ENCODE measurements around the gene PRND. TPM values are rescaled to one million over a fixed set of nuclear protein-coding genes. Genes with fewer than 3 reads are reported as not detected.

PRND gene
- total RNA-seq, 4 donors from 2014 or later: not detected

- Histone ChIP-seq H3K4me1 (peaks cover 11% of the 10 kb centered on the region), H3K27me3 (no peaks in the 10 kb centered on the region), H3K36me3 (no peaks in the 10 kb centered on the region), H3K9me3 (no peaks in the 10 kb centered on the region), H3K27ac (no peak overlapping the region), H3K4me3 (no peak overlapping the region)
- DNase-seq (ENCODE audit: low spot score in 2 of 2): no peak
- TF ChIP-seq CTCF (IDR thresholded peaks at IDR 0.05): no peak
- no peak for TF ChIP-seq POLR2AphosphoS5 (IDR thresholded peaks at IDR 0.05)
- no peak for TF ChIP-seq POLR2A (IDR thresholded peaks at IDR 0.05)
- no peak for TF ChIP-seq EP300 (IDR thresholded peaks at IDR 0.05)
- 74% methylated on average over 10 of the region's 10 CpGs for WGBS
Measured at GRCh38 chr20:4763261-4763660, 41.6 kb downstream of the PRND start.

- H3K27ac ChIP-seq: no peak overlapping the region
- 47% methylated on average over 3 of the region's 3 CpGs for WGBS
- no peak for TF ChIP-seq EP300 (IDR thresholded peaks at IDR 0.05)
- no peak for TF ChIP-seq POLR2A (IDR thresholded peaks at IDR 0.05)
- TF ChIP-seq CTCF (IDR thresholded peaks at IDR 0.05): no peak
- no peak for TF ChIP-seq POLR2AphosphoS5 (IDR thresholded peaks at IDR 0.05)
- no peaks in the 10 kb centered on the region for H3K9me3 ChIP-seq
- no peaks in the 10 kb centered on the region for H3K36me3 ChIP-seq
- H3K4me1 ChIP-seq: peaks cover 11% of the 10 kb centered on the region
- DNase-seq (ENCODE audit: low spot score in 2 of 2): no peak
- no peak overlapping the region for H3K4me3 ChIP-seq
- H3K27me3 ChIP-seq: no peaks in the 10 kb centered on the region
Measured at GRCh38 chr20:4763723-4764510, 42.2 kb downstream of the PRND start.

- H3K36me3 ChIP-seq: no peaks in the 10 kb centered on the region
- 44% methylated on average over 1 of the region's 1 CpG for WGBS
- H3K27ac ChIP-seq: no peak overlapping the region
- TF ChIP-seq EP300 (IDR thresholded peaks at IDR 0.05) (no peak), POLR2A (IDR thresholded peaks at IDR 0.05) (no peak), POLR2AphosphoS5 (IDR thresholded peaks at IDR 0.05) (no peak), CTCF (IDR thresholded peaks at IDR 0.05) (no peak)
- H3K27me3 ChIP-seq: no peaks in the 10 kb centered on the region
- DNase-seq (ENCODE audit: low spot score in 2 of 2): no peak
- no peak overlapping the region for H3K4me3 ChIP-seq
- H3K9me3 ChIP-seq: no peaks in the 10 kb centered on the region
- peaks cover 11% of the 10 kb centered on the region for H3K4me1 ChIP-seq
Measured at GRCh38 chr20:4764805-4765204, 43.1 kb downstream of the PRND start.

GRCh38 chr20:4765681-4766080 is 44.0 kb downstream of the PRND start:
- no peak for DNase-seq (ENCODE audit: low spot score in 2 of 2)
- no peak overlapping the region for H3K4me3 ChIP-seq
- TF ChIP-seq CTCF (IDR thresholded peaks at IDR 0.05) (no peak), POLR2AphosphoS5 (IDR thresholded peaks at IDR 0.05) (no peak), EP300 (IDR thresholded peaks at IDR 0.05) (no peak), POLR2A (IDR thresholded peaks at IDR 0.05) (no peak)
- no peaks in the 10 kb centered on the region for H3K9me3 ChIP-seq
- H3K4me1 ChIP-seq: peaks cover 10% of the 10 kb centered on the region
- no peaks in the 10 kb centered on the region for H3K36me3 ChIP-seq
- no peak overlapping the region for H3K27ac ChIP-seq
- H3K27me3 ChIP-seq: no peaks in the 10 kb centered on the region
- WGBS: 100% methylated on average over 3 of the region's 3 CpGs

- peaks cover under 1% of the 10 kb centered on the region for H3K9me3 ChIP-seq
- H3K36me3 ChIP-seq: no peaks in the 10 kb centered on the region
- peaks cover 2% of the 10 kb centered on the region for H3K4me1 ChIP-seq
- H3K27ac ChIP-seq: no peak overlapping the region
- no peak for TF ChIP-seq CTCF (IDR thresholded peaks at IDR 0.05)
- TF ChIP-seq EP300 (IDR thresholded peaks at IDR 0.05): no peak
- no peak overlapping the region for H3K4me3 ChIP-seq
- H3K27me3 ChIP-seq: no peaks in the 10 kb centered on the region
- DNase-seq (ENCODE audit: low spot score in 2 of 2): no peak
- WGBS: 79% methylated on average over 2 of the region's 2 CpGs
Measured at GRCh38 chr20:4766631-4767030, 44.9 kb downstream of the PRND start.

All from suprapubic skin (tissue), 4 donors.